ENCODE data around the gene ARL6IP4. TPM values are rescaled to one million over a fixed set of nuclear protein-coding genes. Genes with fewer than 3 reads are reported as not detected.

The ARL6IP4 gene
- total RNA-seq, 2 experiments from 2014 or later: 140 to 142 TPM

DNA sequence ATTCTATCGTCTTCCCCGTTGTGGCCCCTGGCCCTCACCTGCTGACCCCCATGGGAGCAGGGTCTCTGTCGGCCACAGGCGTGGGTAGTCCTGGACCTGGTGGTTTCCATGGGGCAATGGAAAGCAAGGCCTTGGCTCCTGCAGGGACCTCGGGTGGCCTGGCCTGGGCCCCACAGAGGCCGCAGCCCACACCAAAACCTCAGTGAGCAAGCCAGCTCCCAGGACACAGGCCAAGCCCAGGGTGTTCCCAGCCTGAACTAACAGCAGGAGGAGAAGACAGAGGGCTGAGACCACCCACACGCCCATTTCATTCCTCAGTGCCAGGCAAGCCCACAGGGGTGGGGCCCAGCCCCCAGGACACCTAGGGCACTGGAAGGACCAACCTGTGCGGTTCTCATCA is 31.1 kb upstream of the ARL6IP4 start:
- POLR2A ChIA-PET: interaction anchor here (1.2 kb wide), 1 partner anchor 89 kb away, joined by 3 read pairs; no protein-coding TSS in a partner anchor

GRCh38 chr12:122949816-122950675 is 30.4 kb upstream of the ARL6IP4 start:
- POLR2A ChIA-PET: interaction anchor here (0.7 to 1.2 kb wide), 2 partner anchors 90 to 154 kb away, joined by 3 read pairs; no protein-coding TSS in a partner anchor
- H3K27me3 Mint-ChIP-seq: no peaks in the 10 kb centered on the region
- intact Hi-C loops (cut with DNase I, micrococcal nuclease): loop anchor here in 1 of 2 experiments (10.0 kb wide), 1 partner anchor 315 kb away; no protein-coding TSS in a partner anchor
- no peaks in the 10 kb centered on the region for H3K9me3 ChIP-seq (ENCODE audit: control insufficient read depth in 1 of 2, insufficient read depth in 1 of 2, low read length in 2 of 2)
- H3K4me3 Mint-ChIP-seq: no peak overlapping the region
- peaks cover 9% of the 10 kb centered on the region for H3K36me3 Mint-ChIP-seq (ENCODE audit: low read depth)
- CTCF ChIA-PET: no interaction called here
- peaks cover 16% of the 10 kb centered on the region for H3K4me1 ChIP-seq (ENCODE audit: insufficient read depth, low read length)
- DNase-seq: no peak
- peaks cover 6% of the 10 kb centered on the region for H3K4me1 Mint-ChIP-seq (ENCODE audit: low read depth)
- H3K27me3 ChIP-seq (ENCODE audit: control insufficient read depth in 1 of 2, insufficient read depth in 2 of 2, low read length in 2 of 2): no peaks in the 10 kb centered on the region
- H3K4me3 ChIP-seq (ENCODE audit: low read length): no peak overlapping the region
- ATAC-seq (ENCODE audit: poor library complexity): no peak
- TF ChIP-seq, protein P1, sequence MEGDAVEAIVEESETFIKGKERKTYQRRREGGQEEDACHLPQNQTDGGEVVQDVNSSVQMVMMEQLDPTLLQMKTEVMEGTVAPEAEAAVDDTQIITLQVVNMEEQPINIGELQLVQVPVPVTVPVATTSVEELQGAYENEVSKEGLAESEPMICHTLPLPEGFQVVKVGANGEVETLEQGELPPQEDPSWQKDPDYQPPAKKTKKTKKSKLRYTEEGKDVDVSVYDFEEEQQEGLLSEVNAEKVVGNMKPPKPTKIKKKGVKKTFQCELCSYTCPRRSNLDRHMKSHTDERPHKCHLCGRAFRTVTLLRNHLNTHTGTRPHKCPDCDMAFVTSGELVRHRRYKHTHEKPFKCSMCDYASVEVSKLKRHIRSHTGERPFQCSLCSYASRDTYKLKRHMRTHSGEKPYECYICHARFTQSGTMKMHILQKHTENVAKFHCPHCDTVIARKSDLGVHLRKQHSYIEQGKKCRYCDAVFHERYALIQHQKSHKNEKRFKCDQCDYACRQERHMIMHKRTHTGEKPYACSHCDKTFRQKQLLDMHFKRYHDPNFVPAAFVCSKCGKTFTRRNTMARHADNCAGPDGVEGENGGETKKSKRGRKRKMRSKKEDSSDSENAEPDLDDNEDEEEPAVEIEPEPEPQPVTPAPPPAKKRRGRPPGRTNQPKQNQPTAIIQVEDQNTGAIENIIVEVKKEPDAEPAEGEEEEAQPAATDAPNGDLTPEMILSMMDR (IDR thresholded peaks at IDR 0.05): no peak
- H3K27ac Mint-ChIP-seq: no peak overlapping the region
- no peaks in the 10 kb centered on the region for H3K36me3 ChIP-seq (ENCODE audit: insufficient read depth, low read length)
- H3K9me3 Mint-ChIP-seq: no peaks in the 10 kb centered on the region
- H3K27ac ChIP-seq (ENCODE audit: low read depth in 1 of 2, low read length in 2 of 2): no peak overlapping the region

More for the DNA sequence above, 31.1 kb upstream of the ARL6IP4 start:
- peaks cover 16% of the 10 kb centered on the region for H3K4me1 ChIP-seq (ENCODE audit: insufficient read depth, low read length)
- Mint-ChIP-seq H3K27me3 (no peaks in the 10 kb centered on the region), H3K4me1 (ENCODE audit: low read depth) (peaks cover 6% of the 10 kb centered on the region), H3K4me3 (no peak overlapping the region), H3K9me3 (no peaks in the 10 kb centered on the region), H3K36me3 (ENCODE audit: low read depth) (peaks cover 9% of the 10 kb centered on the region), H3K27ac (no peak overlapping the region)
- H3K36me3 ChIP-seq (ENCODE audit: insufficient read depth, low read length): no peaks in the 10 kb centered on the region
- TF ChIP-seq, protein P1 (IDR thresholded peaks at IDR 0.05): no peak
- CTCF ChIA-PET: interaction anchor here (2.1 kb wide), 1 partner anchor 68 kb away, joined by 5 read pairs; no protein-coding TSS in a partner anchor
- intact Hi-C loops (cut with DNase I, micrococcal nuclease): no loop called here
- H3K27me3 ChIP-seq (ENCODE audit: control insufficient read depth in 1 of 2, insufficient read depth in 2 of 2, low read length in 2 of 2): no peaks in the 10 kb centered on the region
- H3K4me3 ChIP-seq (ENCODE audit: low read length): no peak overlapping the region
- no peak for DNase-seq
- ATAC-seq (ENCODE audit: poor library complexity): no peak
- H3K27ac ChIP-seq (ENCODE audit: low read depth in 1 of 2, low read length in 2 of 2): no peak overlapping the region
- H3K9me3 ChIP-seq (ENCODE audit: control insufficient read depth in 1 of 2, insufficient read depth in 1 of 2, low read length in 2 of 2): no peaks in the 10 kb centered on the region

DNA sequence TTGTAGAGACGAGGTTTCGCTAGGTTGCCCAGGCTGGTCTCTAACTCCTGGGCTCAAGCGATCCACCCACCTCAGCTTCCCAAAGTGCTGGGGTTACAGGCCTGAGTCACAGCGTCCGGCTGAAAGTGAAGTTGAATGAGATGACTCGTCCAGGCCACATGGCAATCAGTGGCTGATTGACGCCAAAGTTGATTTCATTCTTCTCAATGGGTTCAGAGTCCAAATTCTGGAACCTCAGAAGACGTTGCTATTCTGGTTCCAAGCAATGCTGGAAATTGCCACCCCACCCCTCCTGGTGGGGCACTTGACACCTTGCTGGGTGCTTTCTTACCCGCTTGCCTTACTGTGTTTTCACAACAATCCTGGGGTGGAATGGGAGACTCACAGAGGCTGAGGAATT is 29.1 kb upstream of the ARL6IP4 start:
- Mint-ChIP-seq H3K9me3 (no peaks in the 10 kb centered on the region), H3K4me3 (no peak overlapping the region), H3K27me3 (no peaks in the 10 kb centered on the region), H3K27ac (no peak overlapping the region), H3K4me1 (ENCODE audit: low read depth) (peaks cover 6% of the 10 kb centered on the region), H3K36me3 (ENCODE audit: low read depth) (peaks cover 9% of the 10 kb centered on the region)
- no peaks in the 10 kb centered on the region for H3K9me3 ChIP-seq (ENCODE audit: control insufficient read depth in 1 of 2, insufficient read depth in 1 of 2, low read length in 2 of 2)
- DNase-seq (peak in 2 of 14 experiments; percentile 29 to 48), ATAC-seq (ENCODE audit: poor library complexity) (no peak)
- TF ChIP-seq, protein P1 (IDR thresholded peaks at IDR 0.05): no peak
- intact Hi-C loops (cut with DNase I, micrococcal nuclease): loop anchor here in 1 of 2 experiments (10.0 kb wide), 1 partner anchor 317 kb away; no protein-coding TSS in a partner anchor
- ChIA-PET CTCF (interaction anchor here (2.8 kb wide), 1 partner anchor 158 kb away, joined by 16 read pairs; no protein-coding TSS in a partner anchor), POLR2A (interaction anchor here (0.6 kb wide), 1 partner anchor 53 kb away, joined by 3 read pairs; no protein-coding TSS in a partner anchor)
- no peak overlapping the region for H3K27ac ChIP-seq (ENCODE audit: low read depth in 1 of 2, low read length in 2 of 2)
- peaks cover 15% of the 10 kb centered on the region for H3K4me1 ChIP-seq (ENCODE audit: insufficient read depth, low read length)
- H3K4me3 ChIP-seq (ENCODE audit: low read length): no peak overlapping the region
- no peaks in the 10 kb centered on the region for H3K27me3 ChIP-seq (ENCODE audit: control insufficient read depth in 1 of 2, insufficient read depth in 2 of 2, low read length in 2 of 2)
- no peaks in the 10 kb centered on the region for H3K36me3 ChIP-seq (ENCODE audit: insufficient read depth, low read length)
